CD4-positive, CD25-positive, alpha-beta regulatory T cell (primary cell): ENCODE data around the gene GSG1L. TPM values are rescaled to one million over a fixed set of nuclear protein-coding genes. Genes with fewer than 3 reads are reported as not detected.

Experiments
- ATAC-seq, 2 donors: fragments of 150-1000 bp; cut with Tn5 transposase; one replicate each; pipeline ENCODE4 v1.10.0; 2021; ENCODE audit warnings: low read depth in 2 of 2, moderate number of reproducible peaks in 2 of 2, moderate library complexity in 1 of 2
- DNase-seq, 3 donors: peaks; one replicate each; pipeline versions ENCODE4 v3.0.0 to v3.0.0-alpha.2; 2012 to 2022; ENCODE audit warnings: mixed read lengths in 1 of 3
- H3K27ac ChIP-seq: one replicate; pipeline ENCODE4 v1.7.0; 2013; ENCODE audit warnings: mild to moderate bottlenecking, low read length; ENCODE audit not compliant: insufficient read depth, poor library complexity, severe bottlenecking
- H3K27me3 ChIP-seq: one replicate; pipeline ENCODE4 v1.7.0; 2013; ENCODE audit warnings: low read length; ENCODE audit not compliant: control insufficient read depth, insufficient read depth
- H3K36me3 ChIP-seq: one replicate; pipeline ENCODE4 v1.7.0; 2013; ENCODE audit warnings: mild to moderate bottlenecking, low read length, moderate library complexity; ENCODE audit not compliant: control insufficient read depth, insufficient read depth
- H3K4me1 ChIP-seq: 2 replicates; pipeline ENCODE4 v1.7.0; 2013; ENCODE audit warnings: mild to moderate bottlenecking, low read length; ENCODE audit not compliant: insufficient read depth, control insufficient read depth, poor library complexity, severe bottlenecking
- H3K4me3 ChIP-seq: one replicate; pipeline ENCODE4 v1.7.0; 2013; ENCODE audit warnings: low read depth, mild to moderate bottlenecking, low read length, moderate library complexity
- H3K9me3 ChIP-seq, 2 experiments: 1 replicate in 1 of 2; 2 replicates in 1 of 2; pipeline ENCODE4 v1.7.0; 2013; ENCODE audit warnings: low read length in 2 of 2, mild to moderate bottlenecking in 1 of 2, moderate library complexity in 1 of 2; ENCODE audit not compliant: control insufficient read depth in 2 of 2
- H3K27ac Mint-ChIP-seq, 3 donors: one replicate each; pipeline ENCODE4 v1.8.0; 2020 to 2022; ENCODE audit warnings: mild to moderate bottlenecking in 3 of 3, mixed read lengths in 3 of 3, moderate library complexity in 2 of 3
- H3K27me3 Mint-ChIP-seq: one replicate; pipeline ENCODE4 v1.8.0; 2022; ENCODE audit warnings: mild to moderate bottlenecking, mixed read lengths
- H3K36me3 Mint-ChIP-seq: one replicate; pipeline ENCODE4 v1.8.0; 2020; ENCODE audit warnings: mixed read lengths
- H3K4me1 Mint-ChIP-seq, 4 donors: one replicate each; pipeline ENCODE4 v1.8.0; 2020 to 2022; ENCODE audit warnings: mixed read lengths in 4 of 4, mild to moderate bottlenecking in 1 of 4
- H3K4me3 Mint-ChIP-seq, 4 donors: one replicate each; pipeline ENCODE4 v1.8.0; 2020 to 2022; ENCODE audit warnings: mild to moderate bottlenecking in 4 of 4, mixed read lengths in 4 of 4, moderate library complexity in 3 of 4
- H3K9me3 Mint-ChIP-seq, 7 donors: one replicate each; pipeline ENCODE4 v1.8.0; 2020 to 2022; ENCODE audit warnings: mixed read lengths in 7 of 7, mild to moderate bottlenecking in 3 of 7, moderate library complexity in 2 of 7
- polyA plus RNA-seq, 4 donors: library from polyadenylated mRNA; unstranded; fragments of 300-500 nt; fragmentation: Illumina TruSeq; gene quantifications; one replicate each; pipeline ENCODE4 v1.2.3, GENCODE V29; 2021
- total RNA-seq: library from RNA; stranded (reverse); gene quantifications from one replicate; pipeline ENCODE4 v1.2.3, GENCODE V29; 2022

GSG1L gene
- total and polyA plus RNA-seq, 5 donors from 2014 or later, result 0.15 TPM; not detected in 4

- H3K36me3 Mint-ChIP-seq, result no peaks in the 10 kb centered on the region
Measured at GRCh38 chr16:28061352-28062101, 2.0 kb downstream of the GSG1L start.

GRCh38 chr16:28059841-28060575 is 3.5 kb downstream of the GSG1L start:
- H3K9me3 Mint-ChIP-seq, result peaks cover 0 to 2% (median 0%) of the 10 kb centered on the region in 7 donors
- no peak overlapping the region for H3K27ac Mint-ChIP-seq
- Histone ChIP-seq H3K36me3 (no peaks in the 10 kb centered on the region), H3K4me1 (peaks cover 5% of the 10 kb centered on the region), H3K27me3 (peaks cover 5% of the 10 kb centered on the region), H3K9me3 (no peaks in the 10 kb centered on the region), H3K4me3 (no peak overlapping the region), H3K27ac (no peak overlapping the region)
- peaks cover 0 to 11% (median 2%) of the 10 kb centered on the region in 4 donors for H3K4me1 Mint-ChIP-seq
- DNase-seq (no peak), ATAC-seq (no peak)
- peaks cover 57% of the 10 kb centered on the region for H3K27me3 Mint-ChIP-seq
- no peaks in the 10 kb centered on the region for H3K36me3 Mint-ChIP-seq
- peak overlapping the region in 1 of 4 donors; percentile 32 for H3K4me3 Mint-ChIP-seq

More at GRCh38 chr16:28061352-28062101, 2.0 kb downstream of the GSG1L start:
- no peak for ATAC-seq
- peak overlapping the region in 2 of 4 donors; percentile 26 to 65 for H3K4me3 Mint-ChIP-seq
- no peak overlapping the region for H3K27ac ChIP-seq
- H3K36me3 ChIP-seq, result no peaks in the 10 kb centered on the region
- H3K27me3 ChIP-seq, result peaks cover 5% of the 10 kb centered on the region
- peaks cover 53% of the 10 kb centered on the region for H3K27me3 Mint-ChIP-seq
- peaks cover 5% of the 10 kb centered on the region for H3K4me1 ChIP-seq
- peaks cover 0 to 2% (median 0%) of the 10 kb centered on the region in 7 donors for H3K9me3 Mint-ChIP-seq
- no peak overlapping the region for H3K4me3 ChIP-seq
- peaks cover 0 to 12% (median 3%) of the 10 kb centered on the region in 4 donors for H3K4me1 Mint-ChIP-seq
- H3K27ac Mint-ChIP-seq, result no peak overlapping the region
- DNase-seq, result no peak
- H3K9me3 ChIP-seq, result no peaks in the 10 kb centered on the region

- peaks cover 5% of the 10 kb centered on the region for H3K27me3 ChIP-seq
- peaks cover 0 to 7% (median 0%) of the 10 kb centered on the region in 4 donors for H3K4me1 Mint-ChIP-seq
- peaks cover 0 to 2% (median 0%) of the 10 kb centered on the region in 7 donors for H3K9me3 Mint-ChIP-seq
- DNase-seq, result no peak
- peaks cover 5% of the 10 kb centered on the region for H3K4me1 ChIP-seq
- no peaks in the 10 kb centered on the region for H3K9me3 ChIP-seq
- H3K4me3 ChIP-seq, result no peak overlapping the region
- no peaks in the 10 kb centered on the region for H3K36me3 Mint-ChIP-seq
- no peak for ATAC-seq
- no peaks in the 10 kb centered on the region for H3K36me3 ChIP-seq
- no peak overlapping the region for H3K27ac Mint-ChIP-seq
- H3K27ac ChIP-seq, result no peak overlapping the region
- H3K27me3 Mint-ChIP-seq, result peaks cover 52% of the 10 kb centered on the region
- no peak overlapping the region for H3K4me3 Mint-ChIP-seq
Measured at GRCh38 chr16:28058839-28059589, 4.5 kb downstream of the GSG1L start.

GRCh38 chr16:28057949-28058348 is 5.6 kb downstream of the GSG1L start:
- Histone ChIP-seq H3K27me3 (peaks cover 5% of the 10 kb centered on the region), H3K9me3 (no peaks in the 10 kb centered on the region), H3K27ac (no peak overlapping the region), H3K4me3 (no peak overlapping the region), H3K36me3 (no peaks in the 10 kb centered on the region), H3K4me1 (peaks cover 5% of the 10 kb centered on the region)
- H3K36me3 Mint-ChIP-seq, result no peaks in the 10 kb centered on the region
- no peak overlapping the region for H3K27ac Mint-ChIP-seq
- peaks cover 0 to 7% (median 0%) of the 10 kb centered on the region in 4 donors for H3K4me1 Mint-ChIP-seq
- no peak overlapping the region for H3K4me3 Mint-ChIP-seq
- no peak for ATAC-seq
- no peak for DNase-seq
- peaks cover 58% of the 10 kb centered on the region for H3K27me3 Mint-ChIP-seq
- H3K9me3 Mint-ChIP-seq, result peaks cover 0 to 5% (median 0%) of the 10 kb centered on the region in 7 donors

- Mint-ChIP-seq H3K4me3 (no peak overlapping the region), H3K27ac (peak overlapping the region in 1 of 3 donors; percentile 93), H3K9me3 (peaks cover 0 to 4% (median 2%) of the 10 kb centered on the region in 7 donors), H3K36me3 (peaks cover 3% of the 10 kb centered on the region), H3K4me1 (no peaks in the 10 kb centered on the region), H3K27me3 (peaks cover 25% of the 10 kb centered on the region)
- Histone ChIP-seq H3K4me1 (no peaks in the 10 kb centered on the region), H3K4me3 (no peak overlapping the region), H3K36me3 (no peaks in the 10 kb centered on the region), H3K27me3 (no peaks in the 10 kb centered on the region), H3K9me3 (peaks cover 0 to 6% of the 10 kb centered on the region in 2 experiments), H3K27ac (no peak overlapping the region)
- DNase-seq (no peak), ATAC-seq (no peak)
Measured at GRCh38 chr16:28053461-28053860, 10.1 kb downstream of the GSG1L start.

- H3K4me1 ChIP-seq, result no peaks in the 10 kb centered on the region
- no peak overlapping the region for H3K4me3 Mint-ChIP-seq
Measured at GRCh38 chr16:28052274-28053128, 11.0 kb downstream of the GSG1L start.

GRCh38 chr16:28051486-28051885 is 12.0 kb downstream of the GSG1L start:
- no peak overlapping the region for H3K27ac ChIP-seq
- no peak overlapping the region for H3K27ac Mint-ChIP-seq
- H3K4me3 ChIP-seq, result no peak overlapping the region
- H3K4me1 Mint-ChIP-seq, result no peaks in the 10 kb centered on the region
- H3K36me3 Mint-ChIP-seq, result peaks cover 3% of the 10 kb centered on the region
- H3K27me3 Mint-ChIP-seq, result peaks cover 21% of the 10 kb centered on the region
- no peaks in the 10 kb centered on the region for H3K36me3 ChIP-seq
- peaks cover 0 to 7% of the 10 kb centered on the region in 2 experiments for H3K9me3 ChIP-seq
- DNase-seq, result no peak
- no peaks in the 10 kb centered on the region for H3K4me1 ChIP-seq
- no peak for ATAC-seq
- no peaks in the 10 kb centered on the region for H3K27me3 ChIP-seq
- no peak overlapping the region for H3K4me3 Mint-ChIP-seq
- H3K9me3 Mint-ChIP-seq, result peaks cover 0 to 7% (median 2%) of the 10 kb centered on the region in 7 donors

More at GRCh38 chr16:28052274-28053128, 11.0 kb downstream of the GSG1L start:
- no peak for DNase-seq
- peaks cover 25% of the 10 kb centered on the region for H3K27me3 Mint-ChIP-seq
- H3K27ac Mint-ChIP-seq, result no peak overlapping the region
- no peak overlapping the region for H3K27ac ChIP-seq
- H3K4me1 Mint-ChIP-seq, result no peaks in the 10 kb centered on the region
- H3K9me3 ChIP-seq, result peaks cover 0 to 7% of the 10 kb centered on the region in 2 experiments
- H3K36me3 ChIP-seq, result no peaks in the 10 kb centered on the region
- H3K36me3 Mint-ChIP-seq, result peaks cover 3% of the 10 kb centered on the region
- peaks cover 0 to 6% (median 2%) of the 10 kb centered on the region in 7 donors for H3K9me3 Mint-ChIP-seq
- no peak overlapping the region for H3K4me3 ChIP-seq
- ATAC-seq, result no peak
- no peaks in the 10 kb centered on the region for H3K27me3 ChIP-seq
